Measurements from ENCODE around the gene PTGR3.

The PTGR3 gene

DNA sequence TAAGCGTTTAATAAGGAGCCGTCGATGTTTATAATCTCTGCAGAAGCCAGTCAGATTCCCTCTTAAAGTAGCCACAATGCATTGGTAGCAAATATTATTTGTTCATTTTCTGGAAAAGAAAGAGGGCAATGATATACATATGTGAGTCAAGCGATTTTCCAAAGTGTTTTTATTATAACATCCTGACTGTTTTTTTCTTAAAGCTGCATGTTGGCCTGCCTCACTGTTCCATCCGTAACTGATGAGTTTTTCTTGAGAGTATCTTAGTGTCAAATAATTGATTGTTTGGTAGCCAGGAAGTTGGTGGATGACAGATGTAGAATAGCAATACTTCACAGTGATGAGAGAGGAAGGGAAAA, 5.4 kb upstream of the PTGR3 start:
- ATAC-seq (ENCODE audit: insufficient read depth, low read depth) (no peak), DNase-seq (no peak)
- no peaks in the 10 kb centered on the region for H3K9me3 ChIP-seq (ENCODE audit: insufficient read depth, low read length, severe bottlenecking)
- peak overlapping the region; percentile 68 for H3K4me2 ChIP-seq (ENCODE audit: insufficient read depth, low read length)
- no peak overlapping the region for H3K27ac ChIP-seq (ENCODE audit: low read length)
- peaks cover 70% of the 10 kb centered on the region for H3K4me1 ChIP-seq (ENCODE audit: insufficient read depth, low read length)
- no peak for TF ChIP-seq EZH2 (IDR thresholded peaks at IDR 0.05; ENCODE audit: borderline replicate concordance, low read depth, low read length, severe bottlenecking)
- TF ChIP-seq, protein P1, sequence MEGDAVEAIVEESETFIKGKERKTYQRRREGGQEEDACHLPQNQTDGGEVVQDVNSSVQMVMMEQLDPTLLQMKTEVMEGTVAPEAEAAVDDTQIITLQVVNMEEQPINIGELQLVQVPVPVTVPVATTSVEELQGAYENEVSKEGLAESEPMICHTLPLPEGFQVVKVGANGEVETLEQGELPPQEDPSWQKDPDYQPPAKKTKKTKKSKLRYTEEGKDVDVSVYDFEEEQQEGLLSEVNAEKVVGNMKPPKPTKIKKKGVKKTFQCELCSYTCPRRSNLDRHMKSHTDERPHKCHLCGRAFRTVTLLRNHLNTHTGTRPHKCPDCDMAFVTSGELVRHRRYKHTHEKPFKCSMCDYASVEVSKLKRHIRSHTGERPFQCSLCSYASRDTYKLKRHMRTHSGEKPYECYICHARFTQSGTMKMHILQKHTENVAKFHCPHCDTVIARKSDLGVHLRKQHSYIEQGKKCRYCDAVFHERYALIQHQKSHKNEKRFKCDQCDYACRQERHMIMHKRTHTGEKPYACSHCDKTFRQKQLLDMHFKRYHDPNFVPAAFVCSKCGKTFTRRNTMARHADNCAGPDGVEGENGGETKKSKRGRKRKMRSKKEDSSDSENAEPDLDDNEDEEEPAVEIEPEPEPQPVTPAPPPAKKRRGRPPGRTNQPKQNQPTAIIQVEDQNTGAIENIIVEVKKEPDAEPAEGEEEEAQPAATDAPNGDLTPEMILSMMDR (IDR thresholded peaks at IDR 0.05; ENCODE audit: borderline replicate concordance, extremely low read depth, low read length, poor library complexity, severe bottlenecking) = no peak
- peaks cover 90% of the 10 kb centered on the region for H3K79me2 ChIP-seq (ENCODE audit: insufficient read depth, low read length)
- peak overlapping the region in 1 of 2 experiments; percentile 16; a peak in 1 of 4 replicates for H3K4me3 ChIP-seq (ENCODE audit: low read depth in 1 of 2, low read length in 2 of 2)
- peaks cover 21% of the 10 kb centered on the region; the same call in 1 of the 2 replicates for H4K20me1 ChIP-seq (ENCODE audit: insufficient read depth, low read length)
- peaks cover 6% of the 10 kb centered on the region; the same call in 1 of the 2 replicates for H3K36me3 ChIP-seq (ENCODE audit: insufficient read depth, low read length)
- no peak overlapping the region for H3K9ac ChIP-seq (ENCODE audit: low read depth, low read length)
- no peak overlapping the region for H2AFZ ChIP-seq (ENCODE audit: low read depth, low read length)
- H3K27me3 ChIP-seq (ENCODE audit: insufficient read depth, low read length, poor library complexity) = no peaks in the 10 kb centered on the region

DNA sequence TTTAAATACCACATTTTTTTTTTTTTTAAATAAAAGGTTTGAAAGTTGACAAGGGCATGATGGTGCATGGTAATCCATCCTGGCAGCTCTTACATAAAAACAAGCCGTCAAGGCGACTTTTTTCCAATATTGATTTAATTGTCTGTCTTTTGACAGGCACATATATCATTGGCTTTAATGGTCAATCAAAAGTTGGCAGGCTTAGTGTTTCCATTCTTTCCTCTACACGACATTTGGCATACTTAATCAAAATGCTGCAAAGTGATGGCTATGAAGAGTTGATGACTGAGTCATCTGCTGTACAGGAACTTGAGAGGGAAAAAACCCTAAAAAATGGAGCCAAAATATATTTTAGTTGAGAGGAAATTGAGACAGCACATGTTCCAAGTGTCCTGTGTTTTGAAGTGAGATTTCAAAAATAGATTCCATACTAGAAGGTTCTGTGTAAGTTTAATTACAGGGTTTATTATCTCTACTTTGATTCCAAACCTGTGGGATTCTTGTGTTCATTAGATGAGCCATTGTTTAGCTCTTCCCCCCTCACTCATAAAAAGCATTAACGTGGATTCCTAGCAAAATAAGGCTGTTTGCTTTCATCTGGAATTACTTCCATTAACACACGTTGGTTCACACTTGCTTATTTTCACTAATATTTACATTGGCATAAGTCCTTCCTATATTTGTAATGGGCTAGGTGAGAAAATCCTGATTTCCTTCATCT, 4.8 kb upstream of the PTGR3 start:
- peaks cover 6% of the 10 kb centered on the region; the same call in 1 of the 2 replicates for H3K36me3 ChIP-seq (ENCODE audit: insufficient read depth, low read length)
- H4K20me1 ChIP-seq (ENCODE audit: insufficient read depth, low read length) = peaks cover 21% of the 10 kb centered on the region; the same call in 1 of the 2 replicates
- peak overlapping the region; percentile 68 for H3K4me2 ChIP-seq (ENCODE audit: insufficient read depth, low read length)
- H3K27ac ChIP-seq (ENCODE audit: low read length) = no peak overlapping the region; the same call in 1 of the 2 replicates
- ATAC-seq (ENCODE audit: insufficient read depth, low read depth) (no peak), DNase-seq (no peak)
- no peak overlapping the region for H2AFZ ChIP-seq (ENCODE audit: low read depth, low read length)
- no peaks in the 10 kb centered on the region for H3K27me3 ChIP-seq (ENCODE audit: insufficient read depth, low read length, poor library complexity)
- peak overlapping the region in 1 of 2 experiments; percentile 16; a peak in 1 of 4 replicates for H3K4me3 ChIP-seq (ENCODE audit: low read depth in 1 of 2, low read length in 2 of 2)
- H3K9me3 ChIP-seq (ENCODE audit: insufficient read depth, low read length, severe bottlenecking) = no peaks in the 10 kb centered on the region
- peaks cover 86% of the 10 kb centered on the region for H3K79me2 ChIP-seq (ENCODE audit: insufficient read depth, low read length)
- peaks cover 70% of the 10 kb centered on the region for H3K4me1 ChIP-seq (ENCODE audit: insufficient read depth, low read length)
- TF ChIP-seq, protein P1 (IDR thresholded peaks at IDR 0.05; ENCODE audit: borderline replicate concordance, extremely low read depth, low read length, poor library complexity, severe bottlenecking) = no peak
- TF ChIP-seq EZH2 (IDR thresholded peaks at IDR 0.05; ENCODE audit: borderline replicate concordance, low read depth, low read length, severe bottlenecking) = no peak
- no peak overlapping the region for H3K9ac ChIP-seq (ENCODE audit: low read depth, low read length)

DNA sequence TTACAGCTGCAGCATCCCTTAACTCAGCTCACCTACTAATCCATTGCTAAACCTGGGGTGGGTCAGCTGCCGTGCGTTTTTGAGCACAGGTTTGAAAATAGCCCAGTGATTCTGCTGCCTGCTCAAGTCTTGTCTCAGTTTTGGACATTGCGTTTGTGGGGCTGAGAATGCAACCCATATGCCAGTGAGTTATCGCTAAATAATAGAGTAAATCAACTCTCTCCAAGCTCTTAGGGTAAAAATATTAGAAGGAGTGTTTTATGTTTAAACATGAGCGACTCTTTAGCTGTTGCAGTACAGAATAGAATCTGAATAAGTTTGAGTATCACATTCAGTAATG, 3.8 kb upstream of the PTGR3 start:
- Histone ChIP-seq H3K4me3 (ENCODE audit: low read depth in 1 of 2, low read length in 2 of 2) (peak overlapping the region; percentile 44 to 96; a peak in 3 of 4 replicates), H3K27me3 (ENCODE audit: insufficient read depth, low read length, poor library complexity) (no peaks in the 10 kb centered on the region), H3K27ac (ENCODE audit: low read length) (0 out of 2 replicates have a peak overlapping the region, but pooled peaks have one; percentile 23), H3K9ac (ENCODE audit: low read depth, low read length) (peak overlapping the region; percentile 85), H3K4me2 (ENCODE audit: insufficient read depth, low read length) (peak overlapping the region; percentile 68), H3K79me2 (ENCODE audit: insufficient read depth, low read length) (peaks cover 86% of the 10 kb centered on the region), H4K20me1 (ENCODE audit: insufficient read depth, low read length) (peaks cover 17% of the 10 kb centered on the region; the same call in 1 of the 2 replicates), H2AFZ (ENCODE audit: low read depth, low read length) (no peak overlapping the region), H3K9me3 (ENCODE audit: insufficient read depth, low read length, severe bottlenecking) (no peaks in the 10 kb centered on the region), H3K36me3 (ENCODE audit: insufficient read depth, low read length) (peaks cover 11% of the 10 kb centered on the region; the same call in 1 of the 2 replicates), H3K4me1 (ENCODE audit: insufficient read depth, low read length) (peaks cover 67% of the 10 kb centered on the region)
- TF ChIP-seq, protein P1 (IDR thresholded peaks at IDR 0.05; ENCODE audit: borderline replicate concordance, extremely low read depth, low read length, poor library complexity, severe bottlenecking) = no peak
- no peak for TF ChIP-seq EZH2 (IDR thresholded peaks at IDR 0.05; ENCODE audit: borderline replicate concordance, low read depth, low read length, severe bottlenecking)
- ATAC-seq (ENCODE audit: insufficient read depth, low read depth) = no peak
- DNase-seq = no peak
